Activated CD4-positive, alpha-beta T cell treated with anti-CD3 and anti-CD28 coated beads for 24 hours (primary cell): ENCODE measurements around the gene TRPM3.

ENCODE experiments used
- DNase-seq, 2 donors: peaks; one replicate each; pipeline ENCODE4 v3.0.0-alpha.2; 2020; ENCODE audit warnings: low read depth in 2 of 2

Gene TRPM3

DNA sequence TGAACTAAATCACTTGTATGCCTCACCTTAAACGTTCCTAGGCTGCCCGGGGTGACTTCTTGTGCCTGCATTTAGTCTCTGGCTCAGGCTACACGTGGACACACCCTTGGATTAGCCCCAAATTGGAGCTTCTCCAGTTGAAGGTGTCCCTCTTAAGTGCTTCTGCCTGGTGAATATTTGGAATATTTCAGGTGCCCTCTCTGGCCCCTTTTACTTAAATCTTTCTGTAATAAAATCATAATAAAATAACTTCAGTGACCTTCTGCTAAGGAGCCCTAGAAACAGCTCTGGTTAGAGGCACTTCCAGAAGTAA lies 632.7 kb downstream of the TRPM3 start:
- DNase-seq: no peak

- no peak for DNase-seq
Observed at GRCh38 chr9:70488098-70488792, 633.2 kb downstream of the TRPM3 start.

- DNase-seq: no peak
Observed at GRCh38 chr9:70486127-70486526, 635.3 kb downstream of the TRPM3 start.

- no peak for DNase-seq
Observed at GRCh38 chr9:70485273-70485858, 636.1 kb downstream of the TRPM3 start.

DNA sequence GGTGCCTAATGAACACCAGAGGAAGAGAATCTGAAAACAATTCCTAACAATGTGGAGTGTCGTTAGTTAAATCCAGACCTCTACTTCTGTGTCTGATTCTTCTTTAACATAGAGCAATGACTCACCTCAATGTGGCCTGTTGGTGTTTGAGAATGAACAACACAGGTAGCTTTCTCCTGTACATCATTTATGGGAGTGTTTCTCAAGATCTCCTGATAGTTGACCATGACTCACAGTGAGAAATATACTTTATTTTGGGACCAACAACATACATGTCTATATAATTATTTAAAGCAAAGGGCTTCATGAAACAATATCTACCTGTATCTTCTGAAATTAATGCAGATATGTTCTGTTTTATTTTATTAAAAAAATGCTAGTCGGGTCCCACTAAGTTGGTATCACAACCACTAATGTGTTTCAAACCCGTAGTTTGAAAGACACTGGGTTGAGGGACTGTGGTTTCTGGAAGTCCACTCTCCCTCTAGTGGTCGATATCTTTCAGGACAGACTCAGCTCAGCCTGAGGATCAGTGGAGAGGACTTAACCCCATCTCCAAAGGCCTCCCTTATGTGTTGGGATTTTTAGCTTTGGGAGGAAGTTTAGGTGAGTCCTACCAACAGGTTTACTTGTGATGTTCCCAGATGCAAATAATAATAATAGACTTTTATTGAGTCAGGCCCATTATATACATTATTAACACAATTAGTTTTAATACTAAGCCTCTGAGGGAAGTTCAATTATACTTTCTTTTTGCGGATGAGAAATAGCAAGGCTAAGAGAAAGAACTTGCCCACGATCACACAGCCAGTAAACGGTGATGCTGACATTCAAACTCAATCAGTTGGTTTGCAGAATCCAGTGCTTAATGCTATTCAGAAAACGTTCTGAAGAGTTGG lies 636.9 kb downstream of the TRPM3 start:
- DNase-seq: no peak

GRCh38 chr9:70481471-70481870 lies 640.0 kb downstream of the TRPM3 start:
- no peak for DNase-seq

- no peak for DNase-seq
Observed at GRCh38 chr9:70480405-70480980, 640.9 kb downstream of the TRPM3 start.

- DNase-seq: no peak
Observed at GRCh38 chr9:70479880-70480291, 641.5 kb downstream of the TRPM3 start.
